ENCODE results near the gene F11R.

The F11R gene

GRCh38 chr1:160956966-160957365, 64.0 kb downstream of the F11R start:
- no peak overlapping the region for H3K9ac ChIP-seq (ENCODE audit: low read length)
- H2AK5ac ChIP-seq (ENCODE audit: low read length, severe bottlenecking) = no peak overlapping the region
- H3K36me3 ChIP-seq (ENCODE audit: control insufficient read depth in 1 of 2, insufficient read depth in 2 of 2, low read depth in 1 of 2, low read length in 2 of 2) = no peaks in the 10 kb centered on the region
- H2BK5ac ChIP-seq (ENCODE audit: low read depth, low read length, poor library complexity, severe bottlenecking) = no peak overlapping the region
- no peak overlapping the region for H4K91ac ChIP-seq (ENCODE audit: low read length)
- no peak for DNase-seq
- no peak overlapping the region for H3K14ac ChIP-seq (ENCODE audit: low read length in 2 of 2)
- no peak overlapping the region for H2BK120ac ChIP-seq (ENCODE audit: low read depth, low read length)
- no peak overlapping the region for H2BK15ac ChIP-seq (ENCODE audit: low read depth, poor library complexity, severe bottlenecking)
- H4K8ac ChIP-seq (ENCODE audit: low read length) = no peak overlapping the region
- WGBS = 78% methylated on average over 4 of the region's 4 CpGs
- no peaks in the 10 kb centered on the region for H3K79me1 ChIP-seq (replicated peaks; ENCODE audit: low read length, poor library complexity, severe bottlenecking)
- H2BK12ac ChIP-seq (ENCODE audit: low read length in 2 of 2) = no peak overlapping the region
- H3K27ac ChIP-seq (ENCODE audit: low read length, poor library complexity, severe bottlenecking) = no peak overlapping the region
- H3K4ac ChIP-seq (ENCODE audit: low read depth in 1 of 2, low read length in 2 of 2) = no peak overlapping the region
- no peaks in the 10 kb centered on the region for H3K4me1 ChIP-seq (ENCODE audit: control insufficient read depth, insufficient read depth, low read depth, low read length)
- H3K4me3 ChIP-seq (ENCODE audit: insufficient read depth in 1 of 2, low read depth in 1 of 2, low read length in 2 of 2) = no peak overlapping the region
- no peaks in the 10 kb centered on the region for H3K9me3 ChIP-seq (ENCODE audit: control insufficient read depth, low read length)
- no peak overlapping the region for H3K18ac ChIP-seq (ENCODE audit: low read depth in 1 of 2, low read length in 2 of 2)
- no peak overlapping the region for H3K23ac ChIP-seq (ENCODE audit: low read length in 2 of 2)
- no peak overlapping the region for H2AFZ ChIP-seq (ENCODE audit: low read depth, low read length)
- H3K27me3 ChIP-seq (ENCODE audit: control insufficient read depth in 1 of 2, insufficient read depth in 1 of 2, low read length in 2 of 2) = peaks cover 3 to 21% of the 10 kb centered on the region in 2 experiments
- H3K4me2 ChIP-seq (ENCODE audit: low read length, poor library complexity, severe bottlenecking) = no peak overlapping the region

GRCh38 chr1:160954158-160955104, 66.5 kb downstream of the F11R start, which contains the start of gene ITLN2:
ITLN2 (minus strand) TSS chr1:160954809; CDS start chr1:160954741, 68 bp downstream.
- H4K8ac ChIP-seq (ENCODE audit: low read length) = no peak within 1 kb of the TSS
- H2AFZ ChIP-seq (ENCODE audit: low read depth, low read length) = no peak within 1 kb of the TSS
- 74% methylated on average over 8 of the region's 8 CpGs for WGBS

GRCh38 chr1:160953030-160953429, 67.9 kb downstream of the F11R start:
- H4K8ac ChIP-seq (ENCODE audit: low read length) = no peak overlapping the region
- no peaks in the 10 kb centered on the region for H3K79me1 ChIP-seq (replicated peaks; ENCODE audit: low read length, poor library complexity, severe bottlenecking)
- no peak for DNase-seq
- no peak overlapping the region for H3K27ac ChIP-seq (ENCODE audit: low read length, poor library complexity, severe bottlenecking)
- no peak overlapping the region for H3K14ac ChIP-seq (ENCODE audit: low read length in 2 of 2)
- no peak overlapping the region for H4K91ac ChIP-seq (ENCODE audit: low read length)
- no peak overlapping the region for H3K9ac ChIP-seq (ENCODE audit: low read length)
- peaks cover 3 to 31% of the 10 kb centered on the region in 2 experiments for H3K27me3 ChIP-seq (ENCODE audit: control insufficient read depth in 1 of 2, insufficient read depth in 1 of 2, low read length in 2 of 2)
- H3K4me2 ChIP-seq (ENCODE audit: low read length, poor library complexity, severe bottlenecking) = no peak overlapping the region
- no peak overlapping the region for H2AFZ ChIP-seq (ENCODE audit: low read depth, low read length)
- 77% methylated on average over 3 of the region's 3 CpGs for WGBS
- no peak overlapping the region for H3K4ac ChIP-seq (ENCODE audit: low read depth in 1 of 2, low read length in 2 of 2)
- no peak overlapping the region for H3K18ac ChIP-seq (ENCODE audit: low read depth in 1 of 2, low read length in 2 of 2)
- H3K9me3 ChIP-seq (ENCODE audit: control insufficient read depth, low read length) = no peaks in the 10 kb centered on the region
- no peak overlapping the region for H2BK120ac ChIP-seq (ENCODE audit: low read depth, low read length)
- no peak overlapping the region for H2BK12ac ChIP-seq (ENCODE audit: low read length in 2 of 2)
- no peak overlapping the region for H2AK5ac ChIP-seq (ENCODE audit: low read length, severe bottlenecking)
- no peak overlapping the region for H2BK5ac ChIP-seq (ENCODE audit: low read depth, low read length, poor library complexity, severe bottlenecking)
- no peaks in the 10 kb centered on the region for H3K4me1 ChIP-seq (ENCODE audit: control insufficient read depth, insufficient read depth, low read depth, low read length)
- H2BK15ac ChIP-seq (ENCODE audit: low read depth, poor library complexity, severe bottlenecking) = no peak overlapping the region
- H3K36me3 ChIP-seq (ENCODE audit: control insufficient read depth in 1 of 2, insufficient read depth in 2 of 2, low read depth in 1 of 2, low read length in 2 of 2) = no peaks in the 10 kb centered on the region
- H3K23ac ChIP-seq (ENCODE audit: low read length in 2 of 2) = no peak overlapping the region
- H3K4me3 ChIP-seq (ENCODE audit: insufficient read depth in 1 of 2, low read depth in 1 of 2, low read length in 2 of 2) = no peak overlapping the region

More at GRCh38 chr1:160954158-160955104, 66.5 kb downstream of the F11R start, which contains the start of gene ITLN2:
- H3K9ac ChIP-seq (ENCODE audit: low read length) = no peak within 1 kb of the TSS
- no peak within 1 kb of the TSS for H3K4me3 ChIP-seq (ENCODE audit: insufficient read depth in 1 of 2, low read depth in 1 of 2, low read length in 2 of 2)
- no peak within 1 kb of the TSS for H2BK12ac ChIP-seq (ENCODE audit: low read length in 2 of 2)
- H3K9me3 ChIP-seq (ENCODE audit: control insufficient read depth, low read length) = no peaks in the 10 kb centered on the region
- no peaks in the 10 kb centered on the region for H3K79me1 ChIP-seq (replicated peaks; ENCODE audit: low read length, poor library complexity, severe bottlenecking)
- DNase-seq = peak; percentile 49
- no peak within 1 kb of the TSS for H3K14ac ChIP-seq (ENCODE audit: low read length in 2 of 2)
- H2BK15ac ChIP-seq (ENCODE audit: low read depth, poor library complexity, severe bottlenecking) = no peak within 1 kb of the TSS
- no peaks in the 10 kb centered on the region for H3K4me1 ChIP-seq (ENCODE audit: control insufficient read depth, insufficient read depth, low read depth, low read length)
- H2BK120ac ChIP-seq (ENCODE audit: low read depth, low read length) = no peak within 1 kb of the TSS
- H3K4me2 ChIP-seq (ENCODE audit: low read length, poor library complexity, severe bottlenecking) = no peak within 1 kb of the TSS
- peak within 1 kb of the TSS; percentile 31 for H2AK5ac ChIP-seq (ENCODE audit: low read length, severe bottlenecking)
- no peaks in the 10 kb centered on the region for H3K36me3 ChIP-seq (ENCODE audit: control insufficient read depth in 1 of 2, insufficient read depth in 2 of 2, low read depth in 1 of 2, low read length in 2 of 2)
- H2BK5ac ChIP-seq (ENCODE audit: low read depth, low read length, poor library complexity, severe bottlenecking) = no peak within 1 kb of the TSS
- no peak within 1 kb of the TSS for H3K18ac ChIP-seq (ENCODE audit: low read depth in 1 of 2, low read length in 2 of 2)
- H3K27ac ChIP-seq (ENCODE audit: low read length, poor library complexity, severe bottlenecking) = no peak within 1 kb of the TSS
- no peak within 1 kb of the TSS for H4K91ac ChIP-seq (ENCODE audit: low read length)
- no peak within 1 kb of the TSS for H3K4ac ChIP-seq (ENCODE audit: low read depth in 1 of 2, low read length in 2 of 2)
- H3K27me3 ChIP-seq (ENCODE audit: control insufficient read depth in 1 of 2, insufficient read depth in 1 of 2, low read length in 2 of 2) = peaks cover 3 to 27% of the 10 kb centered on the region in 2 experiments
- H3K23ac ChIP-seq (ENCODE audit: low read length in 2 of 2) = no peak within 1 kb of the TSS

GRCh38 chr1:160952129-160952510, 68.8 kb downstream of the F11R start:
- Histone ChIP-seq H2AK5ac (ENCODE audit: low read length, severe bottlenecking) (no peak overlapping the region), H3K9ac (ENCODE audit: low read length) (no peak overlapping the region), H3K27me3 (ENCODE audit: control insufficient read depth in 1 of 2, insufficient read depth in 1 of 2, low read length in 2 of 2) (peaks cover 3 to 34% of the 10 kb centered on the region in 2 experiments), H4K8ac (ENCODE audit: low read length) (no peak overlapping the region), H3K36me3 (ENCODE audit: control insufficient read depth in 1 of 2, insufficient read depth in 2 of 2, low read depth in 1 of 2, low read length in 2 of 2) (no peaks in the 10 kb centered on the region), H2BK120ac (ENCODE audit: low read depth, low read length) (no peak overlapping the region), H3K27ac (ENCODE audit: low read length, poor library complexity, severe bottlenecking) (no peak overlapping the region), H2BK5ac (ENCODE audit: low read depth, low read length, poor library complexity, severe bottlenecking) (no peak overlapping the region), H3K4me1 (ENCODE audit: control insufficient read depth, insufficient read depth, low read depth, low read length) (no peaks in the 10 kb centered on the region), H2AFZ (ENCODE audit: low read depth, low read length) (no peak overlapping the region), H3K9me3 (ENCODE audit: control insufficient read depth, low read length) (no peaks in the 10 kb centered on the region), H4K91ac (ENCODE audit: low read length) (no peak overlapping the region), H3K18ac (ENCODE audit: low read depth in 1 of 2, low read length in 2 of 2) (no peak overlapping the region), H3K4me3 (ENCODE audit: insufficient read depth in 1 of 2, low read depth in 1 of 2, low read length in 2 of 2) (no peak overlapping the region), H3K14ac (ENCODE audit: low read length in 2 of 2) (no peak overlapping the region), H3K23ac (ENCODE audit: low read length in 2 of 2) (no peak overlapping the region), H3K4ac (ENCODE audit: low read depth in 1 of 2, low read length in 2 of 2) (no peak overlapping the region), H3K4me2 (ENCODE audit: low read length, poor library complexity, severe bottlenecking) (no peak overlapping the region), H3K79me1 (replicated peaks; ENCODE audit: low read length, poor library complexity, severe bottlenecking) (no peaks in the 10 kb centered on the region), H2BK15ac (ENCODE audit: low read depth, poor library complexity, severe bottlenecking) (no peak overlapping the region), H2BK12ac (ENCODE audit: low read length in 2 of 2) (no peak overlapping the region)
- 84% methylated on average over 2 of the region's 2 CpGs for WGBS
- no peak for DNase-seq
